H9 (cell line): ENCODE data around the gene LCN2. TPM values are rescaled to one million over a fixed set of nuclear protein-coding genes. Genes with fewer than 3 reads are reported as not detected.

Experiments
- DNase-seq: peaks from one replicate; pipeline ENCODE4 v3.0.0-alpha.2; 2017
- H2AFZ ChIP-seq: one replicate; pipeline ENCODE4 v1.6.1; 2013; ENCODE audit warnings: mild to moderate bottlenecking, low read length, control low read depth, moderate library complexity
- H2AK5ac ChIP-seq: 2 replicates; pipeline ENCODE4 v1.6.1; 2013; ENCODE audit warnings: low read length, control low read depth, mixed read lengths; ENCODE audit not compliant: insufficient read length
- H2BK120ac ChIP-seq: one replicate; pipeline ENCODE4 v1.6.1; 2013; ENCODE audit warnings: low read depth, mild to moderate bottlenecking, low read length, control low read depth, inconsistent platforms; ENCODE audit not compliant: poor library complexity, severe bottlenecking
- H2BK12ac ChIP-seq: 2 replicates; pipeline ENCODE4 v1.6.1; 2013; ENCODE audit warnings: low read length, control low read depth, mixed read lengths, low read depth; ENCODE audit not compliant: insufficient read length
- H2BK15ac ChIP-seq: 2 replicates; pipeline ENCODE4 v1.6.1; 2013; ENCODE audit warnings: low read depth, low read length, control low read depth
- H2BK20ac ChIP-seq: one replicate; pipeline ENCODE4 v1.6.1; 2013; ENCODE audit warnings: low read depth, mild to moderate bottlenecking, low read length, control low read depth, inconsistent platforms; ENCODE audit not compliant: poor library complexity, severe bottlenecking
- H2BK5ac ChIP-seq: 2 replicates; pipeline ENCODE4 v1.6.1; 2013; ENCODE audit warnings: low read length, control low read depth, mixed read lengths; ENCODE audit not compliant: insufficient read length
- H3K14ac ChIP-seq: 2 replicates; pipeline ENCODE4 v1.6.1; 2013; ENCODE audit warnings: low read length, control low read depth; ENCODE audit not compliant: insufficient read depth
- H3K18ac ChIP-seq: 2 replicates; pipeline ENCODE4 v1.6.1; 2013; ENCODE audit warnings: low read depth, mild to moderate bottlenecking, mixed read lengths, low read length, control low read depth; ENCODE audit not compliant: insufficient read length
- H3K23ac ChIP-seq: 2 replicates; pipeline ENCODE4 v1.6.1; 2013; ENCODE audit warnings: low read length, control low read depth, mixed read lengths, low read depth; ENCODE audit not compliant: insufficient read length
- H3K23me2 ChIP-seq: 2 replicates; pipeline ENCODE4 v1.6.1; 2013; ENCODE audit warnings: low read depth, mild to moderate bottlenecking, mixed read lengths, low read length, control low read depth; ENCODE audit not compliant: insufficient read length, poor library complexity, severe bottlenecking
- H3K27ac ChIP-seq: 2 replicates; pipeline ENCODE4 v1.5.1; 2013; ENCODE audit warnings: low read length, control low read depth, mixed read lengths, low read depth; ENCODE audit not compliant: insufficient read length
- H3K27me3 ChIP-seq: 2 replicates; pipeline ENCODE4 v1.6.1; 2013; ENCODE audit warnings: low read length, control low read depth, inconsistent platforms; ENCODE audit not compliant: insufficient read depth
- H3K4ac ChIP-seq: 2 replicates; pipeline ENCODE4 v1.6.1; 2013; ENCODE audit warnings: low read depth, mild to moderate bottlenecking, control low read depth, inconsistent platforms, low read length, moderate library complexity
- H3K4me1 ChIP-seq: 2 replicates; pipeline ENCODE4 v1.6.1; 2013; ENCODE audit warnings: low read length, control low read depth, inconsistent platforms; ENCODE audit not compliant: insufficient read depth
- H3K4me2 ChIP-seq: 2 replicates; pipeline ENCODE4 v1.6.1; 2013; ENCODE audit warnings: low read length, control low read depth, mixed read lengths; ENCODE audit not compliant: insufficient read length, insufficient read depth
- H3K56ac ChIP-seq: 2 replicates; pipeline ENCODE4 v1.6.1; 2013; ENCODE audit warnings: low read depth, mild to moderate bottlenecking, mixed read lengths, low read length, control low read depth; ENCODE audit not compliant: insufficient read length
- H3K79me1 ChIP-seq: 2 replicates; pipeline ENCODE4 v1.6.1; 2013; ENCODE audit warnings: low read depth, mild to moderate bottlenecking, moderate library complexity, low read length, control low read depth, inconsistent platforms; ENCODE audit not compliant: insufficient read depth, poor library complexity, severe bottlenecking
- H3K79me2 ChIP-seq: 2 replicates; pipeline ENCODE4 v1.6.1; 2013; ENCODE audit warnings: low read length, control low read depth, inconsistent platforms; ENCODE audit not compliant: insufficient read depth
- H3K9ac ChIP-seq: 2 replicates; pipeline ENCODE4 v1.6.1; 2013; ENCODE audit warnings: low read length, control low read depth, mixed read lengths; ENCODE audit not compliant: insufficient read length; ENCODE audit errors: extremely low read depth
- H3K9me3 ChIP-seq: one replicate; pipeline ENCODE4 v1.6.1; 2013; ENCODE audit warnings: low read depth, low read length, inconsistent platforms; ENCODE audit not compliant: control insufficient read depth
- H3T11ph ChIP-seq: one replicate; pipeline ENCODE4 v1.6.1; 2013; ENCODE audit warnings: mild to moderate bottlenecking, low read length, control low read depth, inconsistent platforms
- H4K20me1 ChIP-seq: one replicate; pipeline ENCODE4 v1.6.1; 2013; ENCODE audit not compliant: control insufficient read depth, insufficient read length, insufficient read depth
- H4K5ac ChIP-seq: 2 replicates; pipeline ENCODE4 v1.6.1; 2013; ENCODE audit warnings: low read depth, mild to moderate bottlenecking, mixed read lengths, low read length, control low read depth; ENCODE audit not compliant: insufficient read length
- H4K8ac ChIP-seq: replicated peaks from 2 replicates; pipeline ENCODE4 v1.6.1; 2013; ENCODE audit warnings: low read length, control low read depth, mixed read lengths, low read depth; ENCODE audit not compliant: insufficient read length
- H4K91ac ChIP-seq: 2 replicates; pipeline ENCODE4 v1.6.1; 2013; ENCODE audit warnings: low read depth, mild to moderate bottlenecking, moderate library complexity, mixed read lengths, low read length, control low read depth; ENCODE audit not compliant: insufficient read length
- H3K27ac Mint-ChIP-seq, 3 experiments: 2 replicates in 2 of 3; 3 replicates in 1 of 3; pipeline ENCODE4 v1.8.0; 2020 to 2021; ENCODE audit warnings: mixed read lengths in 3 of 3, mild to moderate bottlenecking in 1 of 3, moderate library complexity in 1 of 3
- H3K27me3 Mint-ChIP-seq: 2 replicates; pipeline ENCODE4 v1.8.0; 2021; ENCODE audit warnings: low read depth, mild to moderate bottlenecking, moderate library complexity, mixed read lengths
- H3K36me3 Mint-ChIP-seq, 3 experiments: 2 replicates in 2 of 3; 3 replicates in 1 of 3; pipeline ENCODE4 v1.8.0; 2020 to 2021; ENCODE audit warnings: low read depth in 3 of 3, mixed read lengths in 3 of 3; ENCODE audit not compliant: insufficient read depth in 1 of 3
- H3K4me1 Mint-ChIP-seq, 2 experiments: 2 replicates each; pipeline ENCODE4 v1.8.0; 2020; ENCODE audit warnings: mixed read lengths in 2 of 2
- H3K4me3 Mint-ChIP-seq, 2 experiments: 2 replicates in 1 of 2; 3 replicates in 1 of 2; pipeline ENCODE4 v1.8.0; 2020 to 2021; ENCODE audit warnings: mild to moderate bottlenecking in 2 of 2, mixed read lengths in 2 of 2, moderate library complexity in 1 of 2
- H3K9me3 Mint-ChIP-seq, 2 experiments: 2 replicates in 1 of 2; 3 replicates in 1 of 2; pipeline ENCODE4 v1.8.0; 2020; ENCODE audit warnings: mild to moderate bottlenecking in 2 of 2, mixed read lengths in 2 of 2, moderate library complexity in 1 of 2
- WGBS: extraction: QIAGEN DNeasy Blood & Tissue Kit; methylation state at CpG from one replicate; pipeline ENCODE4 v1.1.7; 2013; ENCODE audit warnings: missing lambda C conversion rate, low lambda C conversion rate, mixed read lengths; ENCODE audit not compliant: insufficient read length; ENCODE audit errors: extremely low coverage; 5-methylcytosine and 5-hydroxymethylcytosine counted together
- total RNA-seq: library from RNA; stranded (reverse); gene quantifications from 2 replicates; pipeline ENCODE4 v1.2.1, GENCODE V29; 2021
- TF ChIP-seq, protein P1 (sequence below): fragments of 200-600 bp; sonication (generic); conservative IDR thresholded peaks from 3 replicates; pipeline ENCODE4 v1.8.0; 2021; ENCODE audit warnings: antibody characterized with exemption, mild to moderate bottlenecking

Gene LCN2
- total RNA-seq, 1 experiment from 2014 or later: not detected

DNA sequence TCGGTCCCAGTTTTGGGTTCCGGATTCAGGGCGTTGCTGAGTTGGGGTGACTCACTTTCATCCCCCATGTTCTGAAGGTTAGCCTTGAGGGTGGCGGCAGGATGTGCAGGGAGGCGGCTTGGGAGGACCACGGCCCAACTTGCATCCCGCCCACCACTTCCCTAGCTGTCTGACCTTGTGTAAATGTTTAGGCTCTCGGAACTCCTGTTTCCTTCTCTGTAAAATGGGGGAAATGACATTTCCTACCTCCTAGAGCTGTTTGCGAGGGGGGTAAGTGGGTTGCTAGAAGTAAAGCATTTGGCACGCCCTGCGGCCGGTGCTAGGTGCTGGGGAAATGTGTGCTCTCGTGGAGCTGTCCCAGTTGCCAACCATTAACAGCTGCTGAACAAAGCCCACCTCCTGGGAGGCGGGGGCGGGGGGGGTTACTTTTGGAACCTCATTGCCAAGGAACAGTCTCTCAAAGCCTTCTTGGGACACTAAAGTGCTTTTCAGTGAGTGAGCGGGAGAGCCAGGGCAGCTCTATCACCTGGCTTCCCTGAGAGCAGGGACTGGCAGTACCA lies 49.2 kb upstream of the LCN2 start:
- Histone ChIP-seq H2AFZ (no peak overlapping the region), H2BK12ac (no peak overlapping the region), H3K18ac (no peak overlapping the region), H2BK15ac (no peak overlapping the region), H3K23me2 (peaks cover 10% of the 10 kb centered on the region), H3K27me3 (no peaks in the 10 kb centered on the region), H3K56ac (no peak overlapping the region), H3T11ph (no peak overlapping the region), H4K8ac (no peak overlapping the region), H3K9ac (no peak overlapping the region), H2BK20ac (no peak overlapping the region), H3K79me1 (peaks cover 3% of the 10 kb centered on the region), H4K5ac (no peak overlapping the region), H2BK5ac (no peak overlapping the region), H3K23ac (no peak overlapping the region), H3K14ac (no peak overlapping the region), H3K4ac (no peak overlapping the region), H2AK5ac (no peak overlapping the region), H4K20me1 (no peaks in the 10 kb centered on the region), H2BK120ac (no peak overlapping the region), H3K4me1 (peaks cover 5% of the 10 kb centered on the region; the same call in 1 of the 2 replicates), H3K9me3 (no peaks in the 10 kb centered on the region), H3K4me2 (no peak overlapping the region), H3K79me2 (peaks cover 7% of the 10 kb centered on the region; the same call in 1 of the 2 replicates), H3K27ac (no peak overlapping the region), H4K91ac (no peak overlapping the region)
- Mint-ChIP-seq H3K4me1 (peaks cover 51 to 58% of the 10 kb centered on the region in 2 experiments), H3K4me3 (peak overlapping the region; percentile 84 to 89; a peak in 3 of 5 replicates), H3K36me3 (peaks cover 19 to 37% (median 37%) of the 10 kb centered on the region in 3 experiments; a peak in 6 of 7 replicates), H3K27ac (peak overlapping the region in 1 of 3 experiments; percentile 96; a peak in 2 of 7 replicates), H3K27me3 (no peaks in the 10 kb centered on the region), H3K9me3 (no peaks in the 10 kb centered on the region)
- no peak for DNase-seq
- TF ChIP-seq, protein P1, sequence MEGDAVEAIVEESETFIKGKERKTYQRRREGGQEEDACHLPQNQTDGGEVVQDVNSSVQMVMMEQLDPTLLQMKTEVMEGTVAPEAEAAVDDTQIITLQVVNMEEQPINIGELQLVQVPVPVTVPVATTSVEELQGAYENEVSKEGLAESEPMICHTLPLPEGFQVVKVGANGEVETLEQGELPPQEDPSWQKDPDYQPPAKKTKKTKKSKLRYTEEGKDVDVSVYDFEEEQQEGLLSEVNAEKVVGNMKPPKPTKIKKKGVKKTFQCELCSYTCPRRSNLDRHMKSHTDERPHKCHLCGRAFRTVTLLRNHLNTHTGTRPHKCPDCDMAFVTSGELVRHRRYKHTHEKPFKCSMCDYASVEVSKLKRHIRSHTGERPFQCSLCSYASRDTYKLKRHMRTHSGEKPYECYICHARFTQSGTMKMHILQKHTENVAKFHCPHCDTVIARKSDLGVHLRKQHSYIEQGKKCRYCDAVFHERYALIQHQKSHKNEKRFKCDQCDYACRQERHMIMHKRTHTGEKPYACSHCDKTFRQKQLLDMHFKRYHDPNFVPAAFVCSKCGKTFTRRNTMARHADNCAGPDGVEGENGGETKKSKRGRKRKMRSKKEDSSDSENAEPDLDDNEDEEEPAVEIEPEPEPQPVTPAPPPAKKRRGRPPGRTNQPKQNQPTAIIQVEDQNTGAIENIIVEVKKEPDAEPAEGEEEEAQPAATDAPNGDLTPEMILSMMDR: no peak
- no CpG with 5 or more reads among the region's 16 CpGs for WGBS
